Measurements from ENCODE around the gene C12orf76.

DNA sequence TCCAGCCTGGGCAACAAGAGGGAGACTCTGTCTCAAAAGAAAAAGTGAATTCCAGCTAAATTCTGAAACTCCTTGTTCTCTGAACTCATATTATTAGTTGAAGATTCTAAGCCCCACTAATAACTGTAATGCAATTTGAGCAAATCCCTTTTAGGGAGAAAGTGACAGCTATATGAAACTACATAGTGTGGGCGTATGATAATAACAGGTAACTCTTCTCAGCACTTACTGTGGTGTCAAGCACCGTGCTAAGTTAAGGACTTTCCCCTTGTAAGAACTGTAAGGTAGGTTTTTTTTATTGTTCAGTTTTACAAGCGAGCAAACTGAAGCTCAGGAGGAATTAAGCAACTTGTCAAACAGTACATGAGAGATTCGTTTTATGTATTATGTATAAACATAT, 43.7 kb downstream of the C12orf76 start:
- TF ChIP-seq, protein P1, sequence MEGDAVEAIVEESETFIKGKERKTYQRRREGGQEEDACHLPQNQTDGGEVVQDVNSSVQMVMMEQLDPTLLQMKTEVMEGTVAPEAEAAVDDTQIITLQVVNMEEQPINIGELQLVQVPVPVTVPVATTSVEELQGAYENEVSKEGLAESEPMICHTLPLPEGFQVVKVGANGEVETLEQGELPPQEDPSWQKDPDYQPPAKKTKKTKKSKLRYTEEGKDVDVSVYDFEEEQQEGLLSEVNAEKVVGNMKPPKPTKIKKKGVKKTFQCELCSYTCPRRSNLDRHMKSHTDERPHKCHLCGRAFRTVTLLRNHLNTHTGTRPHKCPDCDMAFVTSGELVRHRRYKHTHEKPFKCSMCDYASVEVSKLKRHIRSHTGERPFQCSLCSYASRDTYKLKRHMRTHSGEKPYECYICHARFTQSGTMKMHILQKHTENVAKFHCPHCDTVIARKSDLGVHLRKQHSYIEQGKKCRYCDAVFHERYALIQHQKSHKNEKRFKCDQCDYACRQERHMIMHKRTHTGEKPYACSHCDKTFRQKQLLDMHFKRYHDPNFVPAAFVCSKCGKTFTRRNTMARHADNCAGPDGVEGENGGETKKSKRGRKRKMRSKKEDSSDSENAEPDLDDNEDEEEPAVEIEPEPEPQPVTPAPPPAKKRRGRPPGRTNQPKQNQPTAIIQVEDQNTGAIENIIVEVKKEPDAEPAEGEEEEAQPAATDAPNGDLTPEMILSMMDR (conservative IDR thresholded peaks at IDR 0.05), result no peak
- no peak for TF ChIP-seq ZFX (IDR thresholded peaks at IDR 0.05)
